IPS-NIHi7 (cell line): Measurements from ENCODE around the gene CD300E.
"Not testable (repeated sequence)": the region's sequence is repeated elsewhere in the genome, so short reads cannot be mapped to it uniquely, and the experiment has no call there.

Experiments
- DNase-seq: peaks from one replicate; pipeline ENCODE4 v3.0.0; 2012; ENCODE audit warnings: mixed read lengths; ENCODE audit errors: extremely low spot score

Gene CD300E

DNA sequence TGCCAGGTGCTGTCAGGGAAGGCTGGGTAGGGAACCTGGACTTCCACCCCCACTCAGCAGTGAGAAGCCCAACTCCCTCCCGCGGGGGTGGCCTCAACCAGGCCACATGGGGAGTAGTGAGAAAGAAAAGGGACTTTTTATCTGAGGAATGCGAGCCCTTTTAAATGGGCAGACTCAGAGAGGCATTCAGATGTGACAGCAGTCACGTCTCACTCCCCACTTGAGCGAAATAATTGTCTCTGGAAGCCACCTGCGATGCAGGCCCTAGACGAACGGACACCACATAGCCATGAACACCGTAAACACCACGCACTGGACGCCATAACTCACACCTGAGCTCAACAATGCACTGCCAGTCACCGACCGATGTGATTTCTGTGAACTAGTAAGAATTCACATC, 11.9 kb upstream of the CD300E start:
- DNase-seq: no peak

DNA sequence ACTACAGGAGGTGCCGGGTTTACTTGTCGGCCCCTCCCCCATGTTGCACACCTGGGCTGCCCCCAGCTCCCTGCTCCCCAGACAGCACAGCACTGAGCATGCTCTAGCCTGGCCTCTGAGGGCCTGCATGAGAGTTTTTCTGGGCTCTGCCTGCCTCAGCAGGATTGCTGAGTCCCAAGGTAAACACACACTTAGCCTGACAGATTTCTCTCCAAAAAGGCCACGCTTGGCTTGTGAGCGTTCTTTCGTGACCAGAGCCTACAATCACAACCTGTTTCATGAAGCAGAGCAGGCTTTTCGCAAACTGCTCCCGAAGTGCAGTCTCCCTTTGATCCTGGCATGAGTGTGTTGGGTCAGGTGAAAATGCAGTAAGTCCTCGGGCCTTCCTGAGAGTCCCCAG, 9.8 kb upstream of the CD300E start:
- DNase-seq: no peak

DNA sequence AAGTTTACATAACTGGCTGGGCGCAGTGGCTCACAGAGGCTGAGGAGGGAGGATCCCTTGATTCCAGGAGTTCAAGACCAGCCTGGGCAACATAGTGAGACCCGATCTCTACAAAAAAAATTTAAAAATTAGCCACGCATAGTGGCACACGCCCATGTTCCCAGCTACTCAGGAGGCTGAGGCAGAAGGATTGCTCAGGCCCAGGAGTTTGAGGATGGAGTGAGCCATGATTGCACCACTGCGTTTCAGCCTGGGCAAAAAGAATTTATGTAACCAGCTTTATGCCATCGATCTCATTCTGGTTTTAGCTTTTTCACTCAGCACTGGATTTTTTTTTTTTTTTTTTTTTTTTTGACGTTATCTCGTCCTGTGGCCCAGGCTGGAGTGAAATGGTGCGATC, 9.1 kb upstream of the CD300E start:
- DNase-seq: no peak

DNA sequence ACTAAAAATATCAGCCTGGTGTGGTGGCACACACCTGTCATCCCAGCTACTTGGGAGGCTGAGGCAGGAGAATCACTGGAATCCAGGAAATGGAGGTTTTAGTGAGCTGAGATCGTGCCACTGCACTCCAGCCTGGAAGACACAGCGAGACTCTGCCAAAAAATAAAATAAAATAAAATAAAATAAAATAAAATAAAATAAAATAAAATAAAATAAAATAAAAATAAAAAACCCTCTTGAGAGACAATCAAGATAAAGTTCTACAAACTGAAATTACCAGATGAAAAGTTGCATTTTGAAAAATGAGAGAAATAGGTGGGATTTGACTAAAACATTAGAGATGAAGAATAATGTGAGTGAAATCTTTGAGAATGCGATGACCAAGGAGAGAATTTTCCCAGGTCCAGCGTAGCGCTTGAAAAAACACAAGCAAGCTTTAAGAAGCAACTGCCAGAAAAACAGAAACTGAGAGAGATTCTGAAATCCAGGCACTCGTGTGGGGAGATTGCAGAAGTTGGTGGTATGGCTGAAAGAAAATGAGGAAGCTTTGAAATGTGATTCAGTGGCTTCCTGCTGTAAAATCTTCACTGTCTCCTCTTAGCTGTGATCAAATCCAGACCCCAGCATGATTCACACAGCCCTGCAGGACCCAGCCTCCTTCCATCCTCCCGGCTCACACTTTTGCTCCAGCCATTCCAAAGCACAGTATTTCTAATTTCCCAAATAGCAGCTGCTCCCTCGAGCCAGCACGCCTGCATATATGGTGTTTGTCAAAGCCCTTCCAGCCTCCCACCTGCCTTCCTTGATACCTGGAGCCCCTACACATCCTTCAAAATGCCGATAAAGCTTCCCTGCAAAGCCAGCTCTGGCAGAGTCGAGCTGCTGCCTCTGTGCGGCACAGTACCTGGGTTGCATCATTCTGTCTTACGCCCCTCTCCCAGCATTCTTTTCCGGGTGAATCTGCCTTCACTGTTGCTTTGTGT, 8.2 kb upstream of the CD300E start:
- DNase-seq: peak; percentile 50

DNA sequence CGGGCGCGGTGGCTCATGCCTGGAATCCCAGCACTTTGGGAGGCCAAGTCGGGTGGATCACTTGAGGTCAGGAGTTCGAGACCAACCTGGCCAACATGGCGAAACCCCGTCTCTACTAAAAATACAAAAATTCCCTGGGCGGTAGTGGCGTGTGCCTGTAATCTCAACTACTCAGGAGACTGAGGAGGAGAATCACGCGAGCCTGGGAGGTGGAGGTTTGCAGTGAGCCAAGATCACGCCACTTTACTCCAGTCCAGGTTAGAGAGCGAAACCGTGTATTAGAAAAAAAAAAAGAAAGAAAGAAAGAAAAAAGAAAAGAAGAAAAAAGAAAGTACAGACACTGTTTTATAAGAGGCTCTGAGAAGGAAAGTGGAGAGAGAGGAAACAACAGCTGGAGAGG, 6.7 kb upstream of the CD300E start:
- not testable (repeated sequence) for DNase-seq

DNA sequence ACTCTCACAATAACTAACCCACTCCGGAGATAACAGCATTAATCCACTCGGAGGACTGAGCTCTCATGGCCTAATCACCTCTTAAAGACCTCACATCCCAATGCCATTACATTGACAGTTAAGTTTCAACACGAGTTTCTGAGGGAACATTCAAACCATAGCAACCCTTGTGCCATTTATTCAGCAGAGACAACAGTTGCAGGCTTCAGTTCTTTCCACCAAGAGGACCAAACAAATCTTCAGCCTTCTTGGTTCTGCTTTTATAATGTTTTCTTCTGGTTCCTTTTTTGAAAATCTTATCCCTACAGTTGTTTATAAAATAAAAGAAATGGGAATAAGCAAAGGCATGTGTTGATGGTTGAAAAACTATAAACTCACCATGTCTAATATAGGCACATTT, 2.1 kb upstream of the CD300E start:
- DNase-seq: no peak

DNA sequence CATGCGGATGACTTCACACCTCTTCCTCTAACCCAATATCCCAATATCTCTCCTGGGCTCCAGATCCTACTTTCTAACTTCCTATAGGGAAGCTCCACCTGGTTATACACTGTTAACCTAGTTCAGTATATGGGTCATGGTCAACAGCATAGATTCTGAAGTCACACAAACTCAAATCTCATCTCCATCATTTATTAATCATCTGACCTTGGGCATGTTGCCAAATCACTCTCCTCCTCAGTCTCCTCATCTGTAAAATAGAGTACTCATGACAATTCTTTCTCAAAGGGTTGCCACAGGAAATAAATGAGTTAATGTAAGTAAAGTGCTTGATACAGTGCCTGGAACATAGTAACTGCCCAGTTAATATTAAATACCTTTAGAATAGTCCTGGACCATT, 593 bp upstream of the CD300E start:
- no peak for DNase-seq

DNA sequence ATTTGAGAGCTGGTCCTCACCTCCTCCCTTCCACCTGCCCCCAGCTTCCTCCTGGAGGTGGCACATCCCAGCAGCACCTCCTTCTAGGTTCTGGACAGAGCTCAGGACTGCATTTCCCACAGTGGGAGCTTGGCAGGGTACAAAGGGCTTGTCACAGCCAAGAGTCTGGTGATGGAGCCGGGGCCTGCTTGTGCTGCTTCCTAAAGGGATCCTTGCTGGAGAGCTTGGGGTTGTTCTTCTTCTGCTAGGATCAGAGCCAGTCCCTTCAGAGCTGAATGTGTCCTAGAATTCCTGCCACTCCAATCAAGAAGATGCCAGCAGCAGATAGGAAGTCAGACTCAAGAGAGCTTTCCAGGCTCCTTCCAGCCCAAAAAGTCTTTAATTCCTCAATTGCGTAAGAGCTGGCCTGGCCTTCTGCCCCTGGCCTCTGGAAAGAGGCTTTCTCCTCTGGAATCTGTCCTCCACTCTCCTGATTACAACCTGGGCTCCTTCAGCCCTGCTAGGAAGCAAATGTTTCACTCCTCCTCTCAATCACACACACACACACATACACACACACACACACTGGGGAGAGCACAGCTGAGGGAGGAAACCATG, 4.4 kb downstream of the CD300E start:
- DNase-seq: no peak

DNA sequence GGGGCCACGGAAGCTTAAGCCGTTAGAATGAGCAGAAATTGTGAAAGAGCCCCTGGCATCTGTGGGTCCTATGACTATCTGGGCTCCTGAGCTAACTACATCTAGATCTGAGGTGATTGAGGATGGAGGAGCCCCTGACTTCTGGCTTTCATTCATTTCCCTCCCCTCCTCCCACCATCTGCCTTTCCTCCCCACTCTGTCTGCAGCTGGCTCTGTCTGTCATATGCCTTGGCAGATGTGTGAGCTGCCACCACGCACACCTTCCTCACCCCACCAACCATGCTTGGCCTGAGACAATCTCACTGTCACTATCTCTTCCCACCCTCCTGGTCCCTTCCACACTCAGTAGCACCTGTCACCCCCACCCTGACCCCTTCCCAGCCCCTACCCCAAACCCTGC, 5.1 kb downstream of the CD300E start:
- no peak for DNase-seq

DNA sequence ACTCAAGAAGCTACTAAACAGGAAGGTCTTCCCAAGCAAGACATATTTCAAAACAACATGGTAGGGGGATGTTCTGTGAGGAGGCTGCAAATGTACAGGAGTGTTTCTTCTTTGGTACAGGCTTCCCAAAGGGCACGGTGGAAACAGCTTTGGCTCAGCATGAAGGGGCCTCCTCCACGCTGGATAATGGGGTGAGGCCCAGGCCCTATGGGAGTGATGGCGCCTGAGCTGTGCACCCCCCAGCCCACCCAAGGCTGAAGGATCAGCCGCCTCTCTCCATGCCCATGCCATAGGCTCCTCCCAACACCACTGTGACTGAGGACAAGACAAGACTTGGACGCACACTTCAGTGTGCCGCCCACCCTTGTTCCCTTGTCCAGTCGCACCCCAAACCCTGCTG, 6.8 kb downstream of the CD300E start:
- DNase-seq: no peak

DNA sequence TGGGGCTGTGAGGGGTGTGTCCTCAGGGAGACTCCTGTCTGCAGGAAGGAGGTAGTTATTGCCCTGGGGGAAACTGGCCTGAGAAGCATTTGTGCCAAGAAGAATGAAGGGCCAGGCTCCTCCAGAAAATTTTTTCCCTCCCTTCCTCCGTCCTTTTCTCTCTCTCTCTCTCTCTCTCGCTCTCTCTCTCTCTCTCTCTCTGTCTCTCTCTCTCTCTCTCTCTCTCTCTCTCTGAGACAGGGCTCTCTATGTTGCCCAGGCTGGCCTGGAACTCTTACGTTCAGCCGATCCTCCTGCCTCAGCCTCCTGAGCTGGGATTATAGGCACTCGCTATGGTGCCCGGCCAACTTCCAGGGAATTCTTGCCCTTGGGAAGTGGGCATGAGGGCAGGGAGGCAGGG, 11.5 kb downstream of the CD300E start:
- no peak for DNase-seq

DNA sequence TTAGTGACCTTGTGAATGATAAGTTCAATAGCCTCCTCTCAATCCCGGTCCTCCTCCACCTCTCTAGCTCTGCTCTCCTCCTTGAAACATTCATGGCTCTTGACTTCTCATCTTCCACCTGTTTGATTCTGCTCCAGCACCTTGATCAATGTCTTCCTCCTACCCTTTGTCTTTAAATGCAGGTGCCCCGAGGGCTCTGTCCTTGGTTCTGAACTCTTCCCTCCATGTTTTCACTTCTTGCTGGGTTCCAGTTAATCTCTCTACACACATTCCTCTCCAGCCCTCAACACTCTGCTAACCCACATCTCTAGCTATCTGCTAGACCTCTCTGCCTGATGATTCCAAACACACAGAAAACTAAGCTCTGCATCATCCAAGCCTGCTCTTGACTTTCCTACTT, 13.4 kb downstream of the CD300E start:
- peak; percentile 57 for DNase-seq

DNA sequence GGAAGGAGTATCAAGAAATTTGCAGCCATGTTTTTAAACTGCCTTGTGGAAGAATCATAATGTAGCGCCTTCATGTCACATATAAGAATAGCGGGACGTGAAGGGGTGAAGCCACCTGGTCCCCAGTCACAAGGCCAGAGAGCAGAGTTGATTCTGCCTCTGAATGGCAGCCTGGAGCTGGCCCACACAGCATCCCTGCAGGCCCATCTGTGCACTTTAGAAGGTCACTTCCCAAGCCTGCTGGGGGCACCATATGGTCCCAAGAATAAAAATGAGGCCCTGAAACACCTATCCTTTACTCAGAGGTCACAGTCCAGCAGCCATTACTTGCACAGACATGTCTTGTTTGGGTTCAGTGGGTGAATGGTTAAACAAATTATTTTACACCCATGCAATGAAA, 15.0 kb downstream of the CD300E start:
- DNase-seq: no peak

DNA sequence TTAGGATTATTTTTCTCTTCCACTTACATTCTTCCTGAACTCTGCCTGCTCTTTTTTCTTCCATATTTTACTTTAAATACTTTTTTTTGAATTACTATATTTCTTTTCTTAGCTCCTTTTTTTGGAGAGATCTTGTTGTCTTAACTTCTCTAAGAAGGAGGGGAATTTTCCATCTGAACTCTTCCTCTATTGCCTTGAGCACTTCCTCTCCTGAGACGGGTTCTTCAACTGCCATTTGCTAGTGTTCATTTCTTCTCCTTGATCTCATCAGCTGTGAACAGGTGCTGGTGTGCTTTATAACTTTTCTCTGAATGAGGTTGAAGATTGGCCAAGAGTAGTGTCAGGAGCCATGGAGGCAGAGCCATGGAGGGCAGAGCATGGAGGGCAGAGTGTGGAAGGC, 16.3 kb downstream of the CD300E start:
- no peak for DNase-seq

DNA sequence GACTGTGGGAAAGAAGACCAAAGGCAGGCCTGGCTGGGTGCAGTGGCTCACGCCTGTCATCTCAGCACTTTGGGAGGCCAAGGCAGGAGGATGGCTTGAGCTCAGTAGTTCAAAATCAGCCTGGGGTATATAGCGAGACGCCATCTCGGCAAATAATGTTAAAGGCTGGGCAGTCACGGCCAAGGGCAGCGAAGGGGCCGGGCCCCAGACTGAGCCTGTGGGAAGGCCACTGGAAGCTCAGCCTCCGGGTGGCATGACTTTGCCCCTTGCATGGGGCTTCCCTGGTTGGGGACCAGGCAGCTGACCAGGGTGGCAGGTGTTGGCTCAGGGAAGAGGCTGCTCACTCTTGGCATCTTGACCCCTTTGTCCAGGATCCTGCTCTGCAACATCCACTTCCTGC, 17.5 kb downstream of the CD300E start:
- DNase-seq: no peak

DNA sequence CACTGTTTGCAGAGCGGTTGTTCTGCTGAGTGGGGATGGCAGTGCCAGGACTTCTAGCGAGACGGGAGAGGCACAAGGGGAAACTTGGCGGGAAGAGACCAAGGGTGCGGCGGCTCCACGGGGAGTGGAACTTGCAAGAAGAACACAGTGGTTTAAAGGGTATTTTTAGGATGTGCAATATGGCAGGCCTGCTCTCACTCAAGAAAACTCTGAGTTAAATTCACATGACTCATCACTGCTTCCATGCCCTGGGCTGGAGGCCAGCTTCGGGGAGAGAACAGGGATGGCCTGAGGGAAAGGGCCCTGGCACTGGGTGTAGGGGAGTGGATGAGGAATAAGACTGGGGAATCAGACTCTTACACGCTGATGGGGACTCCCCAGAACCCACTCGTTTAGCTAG, 18.2 kb downstream of the CD300E start:
- DNase-seq: no peak

DNA sequence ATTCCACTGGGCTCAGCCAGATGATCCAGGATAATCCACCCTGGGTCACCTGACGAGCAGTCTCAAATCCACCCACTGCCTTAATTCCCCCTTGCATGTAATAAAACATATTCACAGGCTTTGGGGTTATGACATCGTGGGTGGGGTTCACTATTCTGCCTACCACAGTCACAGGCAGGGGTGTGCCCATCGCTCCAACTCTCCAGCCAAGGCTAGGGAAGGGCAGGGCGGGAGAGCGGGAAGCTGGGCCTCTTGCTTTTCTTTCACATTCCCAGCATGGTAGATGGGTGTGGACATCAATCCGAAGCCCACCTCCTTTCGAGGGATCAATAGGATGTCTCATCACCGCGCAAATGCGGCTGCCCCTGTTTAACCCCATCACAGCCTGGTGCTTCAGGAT, 18.8 kb downstream of the CD300E start:
- no peak for DNase-seq

DNA sequence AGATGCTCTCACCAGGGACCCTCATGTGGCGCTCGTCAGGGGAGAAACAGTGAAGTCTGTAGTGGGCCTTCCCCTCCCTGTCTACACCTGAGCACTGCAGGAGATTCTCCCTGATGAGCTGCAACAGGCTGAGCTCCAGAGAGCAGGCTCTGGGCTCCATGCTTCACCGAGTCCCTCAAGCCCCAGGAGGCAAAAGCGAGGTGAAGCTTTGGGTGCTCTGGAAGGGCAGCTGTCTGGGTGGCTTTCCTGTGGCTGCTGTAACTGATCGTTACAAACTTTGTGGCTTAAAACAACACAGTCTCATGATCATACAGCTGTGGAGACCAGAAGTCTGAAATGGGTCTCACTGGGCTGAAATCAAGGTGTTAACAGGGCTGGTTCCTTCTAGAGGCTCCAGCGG, 19.3 kb downstream of the CD300E start:
- no peak for DNase-seq

DNA sequence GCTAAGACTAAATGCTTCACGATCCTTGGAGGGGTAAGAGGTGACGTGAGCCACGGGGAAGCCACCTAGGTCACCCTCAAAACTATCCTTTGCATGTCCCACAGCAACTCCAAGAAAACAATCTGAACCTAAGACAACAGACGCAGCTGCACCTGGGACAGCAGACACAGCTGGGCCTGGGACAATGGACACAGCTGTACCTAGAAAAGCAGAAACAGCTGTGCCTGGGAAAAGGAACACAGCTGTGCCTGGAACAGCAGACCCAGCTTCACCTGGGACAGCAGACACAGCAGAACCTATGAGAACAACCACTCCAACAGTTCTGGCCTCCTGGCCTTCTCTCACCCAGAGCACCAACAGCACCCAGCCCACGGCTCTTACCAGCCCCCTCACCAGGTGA, 19.8 kb downstream of the CD300E start:
- no peak for DNase-seq

DNA sequence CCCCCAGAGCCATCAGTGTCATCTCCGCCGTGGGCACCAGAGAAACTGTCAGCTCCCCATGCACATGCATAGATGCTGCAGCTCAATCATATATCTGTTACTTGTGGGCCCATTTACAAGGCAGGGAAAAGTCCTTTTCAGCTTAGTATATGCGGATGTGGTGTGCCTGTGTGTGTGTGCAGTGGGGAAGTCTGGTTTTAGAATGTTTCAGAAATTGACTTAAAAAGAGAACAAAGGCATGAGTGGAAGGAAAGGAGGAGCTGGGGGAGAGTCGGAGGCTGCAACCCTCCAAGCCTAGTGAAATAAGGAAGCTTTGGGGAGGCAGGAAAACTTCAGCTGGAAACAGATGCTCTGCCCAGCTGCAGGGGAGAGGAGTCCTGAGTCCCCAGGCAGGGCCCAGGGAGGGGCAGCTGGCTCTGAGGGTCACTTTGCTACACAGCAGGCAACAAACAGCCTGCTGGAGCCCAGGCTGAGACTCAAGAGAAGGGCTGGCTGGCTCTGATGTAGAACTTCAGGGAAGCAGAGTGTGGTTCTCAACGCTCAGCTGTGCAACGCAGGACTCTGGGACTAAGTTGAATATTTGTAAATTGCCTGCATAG, 20.4 kb downstream of the CD300E start:
- no peak for DNase-seq

DNA sequence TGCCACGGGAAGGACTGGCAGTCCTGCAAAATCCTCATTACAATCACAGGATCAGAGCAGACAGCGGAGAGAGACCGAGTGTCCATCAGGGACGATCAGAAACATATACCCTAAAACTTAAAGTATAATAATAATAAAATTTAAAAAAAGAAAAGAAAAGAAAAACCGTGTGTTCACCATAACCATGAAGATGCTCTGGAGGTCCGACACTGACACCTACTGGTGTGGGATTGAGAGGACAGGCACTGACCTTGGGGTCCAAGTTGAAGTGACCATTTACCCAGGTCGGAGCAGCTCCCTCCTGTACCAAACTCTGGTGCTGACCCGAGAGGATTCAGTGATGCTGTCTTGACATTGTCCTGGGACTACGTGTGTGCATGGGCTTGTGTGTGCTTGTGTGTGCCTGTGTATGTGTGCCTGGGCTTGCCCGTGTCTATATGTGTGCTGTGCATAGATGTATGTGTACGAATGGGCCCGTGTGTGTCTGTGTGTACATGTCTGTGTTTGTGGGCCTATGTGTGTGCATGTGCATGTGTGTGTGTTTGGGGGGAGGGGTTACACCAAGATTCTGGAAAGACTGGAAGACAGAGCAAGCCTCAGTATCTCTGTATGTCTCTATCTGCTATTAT, 21.5 kb downstream of the CD300E start:
- DNase-seq: peak; percentile 74

DNA sequence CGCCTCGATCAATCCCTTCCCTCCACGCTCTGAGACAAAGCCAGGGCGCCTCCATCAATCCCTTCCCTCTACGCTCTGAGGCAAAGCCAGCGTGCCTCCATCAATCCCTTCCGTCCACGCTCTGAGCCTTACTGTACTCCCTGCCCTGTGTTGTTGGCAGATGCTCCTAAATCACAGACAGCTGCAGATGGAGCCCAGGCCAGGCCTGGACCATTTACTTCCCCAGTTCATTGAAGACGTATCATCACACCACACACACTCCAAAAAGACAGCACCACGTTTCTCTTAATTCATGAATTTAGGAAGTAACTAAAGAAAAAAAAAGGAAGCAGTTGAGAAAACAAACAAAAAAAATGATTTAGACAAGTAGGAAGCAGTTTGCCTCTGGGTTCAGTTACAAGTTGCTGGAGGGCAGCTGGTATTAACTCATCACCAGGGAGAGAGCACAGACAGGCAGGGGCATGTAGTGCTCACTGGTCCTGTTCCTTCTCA, 24.0 kb downstream of the CD300E start:
- DNase-seq: no peak
